Skin epidermis (tissue), 12 donors: ENCODE results near the gene SREK1.

Experiments
- H3K27ac ChIP-seq, 21 experiments: fragments of 200-600 bp; sonication (generic) in 11 of 21; one replicate each; pipeline ENCODE4 v1.5.0; 2020; ENCODE audit warnings: mild to moderate bottlenecking in 3 of 21, inconsistent platforms in 2 of 21, moderate library complexity in 2 of 21
- H3K4me3 ChIP-seq, 7 experiments: fragments of 200-600 bp; sonication (generic) in 2 of 7; one replicate each; pipeline ENCODE4 v1.5.0; 2020; ENCODE audit warnings: inconsistent platforms in 2 of 7, mild to moderate bottlenecking in 2 of 7, moderate library complexity in 1 of 7

Gene SREK1

DNA sequence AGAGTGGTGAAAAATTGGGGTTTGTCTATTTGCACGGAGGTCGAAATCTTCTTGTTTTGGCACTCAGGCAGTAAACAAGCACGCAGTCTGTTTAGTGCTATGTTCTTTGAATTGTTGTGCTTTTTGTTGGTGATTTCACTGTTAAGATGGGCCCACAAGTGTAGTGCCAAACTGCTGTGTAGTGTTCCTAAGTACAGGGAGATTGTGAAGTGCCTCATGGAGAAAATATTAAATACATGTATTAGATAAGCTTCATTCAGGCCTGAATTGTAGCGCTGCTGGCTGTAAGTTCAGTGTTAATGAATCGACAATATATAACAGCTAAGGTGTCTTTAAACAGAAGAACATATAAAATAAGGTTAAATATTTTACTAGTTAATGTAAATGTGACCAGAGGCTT is 17.3 kb downstream of the SREK1 start:
- no peak overlapping the region for H3K4me3 ChIP-seq
- H3K27ac ChIP-seq: no peak overlapping the region

DNA sequence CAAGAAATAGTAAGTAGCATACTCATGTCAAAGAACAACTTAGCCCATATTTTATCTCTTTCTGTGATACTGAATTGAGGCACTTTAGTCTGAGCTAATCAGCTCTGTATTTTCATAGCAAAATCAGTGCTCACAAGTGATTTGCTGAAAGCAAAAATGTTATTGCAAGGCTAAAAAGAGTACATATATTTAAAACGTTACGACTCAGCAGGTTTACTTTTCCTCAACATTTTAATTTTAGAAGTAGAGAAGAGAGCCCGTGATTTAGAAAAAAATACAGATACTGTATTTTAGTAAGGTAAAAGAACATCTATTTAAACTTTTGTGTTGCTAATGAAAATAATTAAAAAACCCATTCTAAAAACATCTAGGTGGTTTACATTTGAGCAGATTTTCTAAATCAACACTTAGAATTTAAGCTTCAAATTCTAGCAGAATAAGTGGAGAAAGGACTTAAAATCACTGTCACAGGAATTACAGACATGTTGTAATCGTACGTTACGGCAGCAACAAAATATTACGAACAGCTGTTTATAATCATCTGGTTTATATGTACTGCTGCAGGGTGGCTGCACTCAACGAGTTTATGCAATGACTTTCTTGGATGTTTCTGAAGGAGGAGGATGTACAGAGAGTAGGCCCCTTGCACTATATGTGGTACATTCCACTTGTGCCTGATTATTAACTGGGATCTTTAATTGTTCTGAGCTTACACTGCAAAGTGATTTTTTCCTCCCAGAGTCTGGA is 20.1 kb downstream of the SREK1 start:
- no peak overlapping the region for H3K4me3 ChIP-seq
- no peak overlapping the region for H3K27ac ChIP-seq

DNA sequence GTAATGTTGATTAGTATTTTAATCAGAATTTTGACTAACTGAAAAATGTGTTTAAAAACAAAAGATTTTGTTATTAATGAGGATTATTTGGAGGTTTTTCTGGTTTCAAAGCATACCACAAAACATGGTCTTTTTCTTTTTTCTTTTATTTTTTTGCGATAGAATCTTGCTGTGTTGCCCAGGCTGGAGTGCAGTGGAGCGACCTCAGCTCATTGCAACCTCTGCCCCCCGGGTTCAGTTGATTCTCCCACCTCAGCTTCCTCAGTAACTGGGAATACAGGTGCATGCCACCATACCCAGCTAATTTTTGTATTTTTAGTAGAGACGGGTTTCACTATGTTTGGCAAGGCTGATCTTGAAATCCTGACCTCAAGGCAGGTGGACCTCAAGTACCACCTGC is 24.1 kb downstream of the SREK1 start:
- H3K4me3 ChIP-seq: no peak overlapping the region
- no peak overlapping the region for H3K27ac ChIP-seq

DNA sequence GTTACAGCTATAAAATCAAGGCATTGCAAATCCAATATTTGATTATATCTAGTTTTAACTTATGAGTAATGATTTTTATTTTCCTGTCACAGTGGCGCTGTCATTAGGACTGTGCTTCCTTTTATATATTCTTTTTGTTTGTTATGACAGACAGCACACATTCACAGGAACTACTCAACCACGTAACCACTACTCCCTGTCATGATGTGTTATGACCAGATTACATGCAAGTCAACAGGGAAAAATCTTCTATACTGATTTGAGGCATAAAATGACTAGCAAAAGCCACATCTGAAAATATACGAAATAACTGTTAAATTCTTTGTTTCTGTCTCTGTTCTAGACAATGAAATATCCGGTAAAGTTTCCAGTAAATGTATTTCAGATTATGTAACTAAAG is 25.4 kb downstream of the SREK1 start:
- no peak overlapping the region for H3K27ac ChIP-seq
- no peak overlapping the region for H3K4me3 ChIP-seq

DNA sequence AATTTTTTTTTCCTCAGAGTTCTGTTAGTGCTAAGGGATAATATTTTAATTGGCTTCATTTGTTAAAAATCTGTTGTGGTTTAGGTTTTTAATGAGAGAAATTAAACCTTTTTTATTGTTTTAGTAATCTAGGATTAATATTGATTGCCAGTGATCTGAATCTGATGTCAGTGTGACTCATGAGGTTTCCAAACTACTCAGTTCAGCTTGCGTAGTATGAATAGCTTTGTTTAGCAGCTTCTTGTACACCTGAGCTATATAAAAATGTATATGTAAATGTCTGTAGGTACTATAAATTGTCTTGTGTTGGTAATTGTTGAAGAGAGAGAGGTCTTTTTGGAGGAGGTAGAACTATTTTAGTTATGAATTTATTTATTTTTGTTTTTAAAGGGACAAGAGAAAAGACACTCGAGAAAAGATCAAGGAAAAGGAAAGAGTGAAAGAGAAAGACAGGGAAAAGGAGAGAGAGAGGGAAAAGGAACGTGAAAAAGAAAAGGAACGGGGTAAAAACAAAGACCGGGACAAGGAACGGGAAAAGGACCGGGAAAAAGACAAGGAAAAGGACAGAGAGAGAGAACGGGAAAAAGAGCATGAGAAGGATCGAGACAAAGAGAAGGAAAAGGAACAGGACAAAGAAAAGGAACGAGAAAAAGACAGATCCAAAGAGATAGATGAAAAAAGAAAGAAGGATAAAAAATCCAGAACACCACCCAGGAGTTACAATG is 26.3 kb downstream of the SREK1 start:
- H3K27ac ChIP-seq: no peak overlapping the region

DNA sequence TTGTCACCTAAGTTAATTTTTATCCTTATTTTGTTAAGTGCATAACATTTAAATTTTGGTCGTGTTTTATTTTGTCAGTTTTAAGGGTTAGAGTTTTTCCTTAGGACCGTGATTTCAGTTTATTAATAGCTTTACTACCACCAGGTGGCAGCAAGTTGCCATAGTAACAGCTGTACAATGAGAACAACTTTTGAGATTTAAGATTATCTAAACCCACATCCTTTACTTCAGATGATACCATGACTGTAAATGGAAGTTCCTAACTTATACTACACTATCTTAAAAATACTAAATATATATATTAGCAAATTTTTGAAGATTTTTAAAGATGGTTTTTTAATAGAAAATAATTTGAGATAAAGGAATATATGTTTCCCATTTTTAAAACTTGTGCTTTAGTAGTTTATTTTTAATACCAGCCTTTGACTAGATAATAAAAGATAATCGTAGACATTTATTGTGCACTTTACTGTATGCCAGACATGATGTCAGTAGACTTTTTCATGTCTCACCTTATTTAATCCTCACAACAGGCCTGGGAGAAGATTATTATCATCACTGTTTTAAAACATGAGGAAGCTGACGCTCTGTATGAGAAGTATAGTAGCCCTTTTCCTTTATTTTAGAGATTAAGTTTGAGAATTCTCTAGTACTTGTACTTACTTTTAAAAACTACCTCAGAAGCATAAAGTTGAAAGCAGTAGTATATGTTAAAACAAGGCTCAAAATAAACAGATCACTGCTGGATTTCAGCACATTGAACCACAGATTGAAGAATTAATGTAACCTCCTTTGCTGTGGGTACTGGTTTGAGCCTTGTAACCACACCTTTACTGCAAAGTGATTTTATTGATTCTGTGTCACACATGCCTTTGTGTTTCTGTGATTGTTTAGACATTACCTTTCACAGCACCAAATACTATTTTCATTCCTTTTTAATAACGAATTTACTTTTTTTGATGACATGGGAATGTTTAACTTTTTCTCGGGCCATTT is 27.5 kb downstream of the SREK1 start:
- Histone ChIP-seq H3K4me3 (no peak overlapping the region), H3K27ac (peak overlapping the region in 1 of 21 experiments; percentile 12)

More for the DNA sequence above, 26.3 kb downstream of the SREK1 start:
- H3K4me3 ChIP-seq: no peak overlapping the region

DNA sequence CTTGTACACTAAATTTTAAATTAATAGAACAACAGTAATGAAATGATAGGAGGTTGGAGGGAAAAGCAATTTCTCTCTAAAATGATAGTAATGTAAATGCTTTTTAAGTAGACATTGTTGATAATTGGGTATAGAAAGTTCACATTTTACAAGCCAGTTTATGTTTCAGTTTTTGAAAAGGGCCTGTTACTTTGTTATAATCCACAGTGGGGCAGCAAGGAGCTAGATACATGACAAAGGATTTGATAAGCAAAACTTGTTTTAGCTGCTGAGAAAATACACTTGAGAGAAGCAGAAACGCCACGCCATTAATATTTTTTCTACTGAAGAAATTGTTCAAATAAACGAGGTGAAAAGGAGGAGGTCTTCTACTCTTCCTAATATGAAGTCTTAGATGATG is 30.2 kb downstream of the SREK1 start:
- H3K27ac ChIP-seq: no peak overlapping the region
- no peak overlapping the region for H3K4me3 ChIP-seq

DNA sequence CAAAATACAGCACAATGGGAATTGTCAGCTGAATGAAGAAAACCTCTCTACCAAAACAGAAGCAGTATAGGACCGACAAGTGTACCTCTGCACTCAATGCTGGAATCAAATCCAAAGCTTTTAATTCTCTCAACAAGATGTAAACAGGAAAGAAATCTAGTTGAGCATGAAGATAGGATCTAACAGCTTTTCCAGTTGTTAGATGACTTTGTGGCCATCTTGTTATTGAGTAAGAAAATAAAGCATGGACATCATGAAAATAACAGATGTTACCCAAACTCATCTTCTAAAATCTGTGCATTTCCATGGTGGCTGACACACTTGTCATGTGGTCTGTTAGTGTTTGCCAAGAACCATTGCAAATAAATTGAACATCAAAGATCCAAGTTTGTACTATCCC is 34.7 kb downstream of the SREK1 start:
- Histone ChIP-seq H3K4me3 (no peak overlapping the region), H3K27ac (no peak overlapping the region)

DNA sequence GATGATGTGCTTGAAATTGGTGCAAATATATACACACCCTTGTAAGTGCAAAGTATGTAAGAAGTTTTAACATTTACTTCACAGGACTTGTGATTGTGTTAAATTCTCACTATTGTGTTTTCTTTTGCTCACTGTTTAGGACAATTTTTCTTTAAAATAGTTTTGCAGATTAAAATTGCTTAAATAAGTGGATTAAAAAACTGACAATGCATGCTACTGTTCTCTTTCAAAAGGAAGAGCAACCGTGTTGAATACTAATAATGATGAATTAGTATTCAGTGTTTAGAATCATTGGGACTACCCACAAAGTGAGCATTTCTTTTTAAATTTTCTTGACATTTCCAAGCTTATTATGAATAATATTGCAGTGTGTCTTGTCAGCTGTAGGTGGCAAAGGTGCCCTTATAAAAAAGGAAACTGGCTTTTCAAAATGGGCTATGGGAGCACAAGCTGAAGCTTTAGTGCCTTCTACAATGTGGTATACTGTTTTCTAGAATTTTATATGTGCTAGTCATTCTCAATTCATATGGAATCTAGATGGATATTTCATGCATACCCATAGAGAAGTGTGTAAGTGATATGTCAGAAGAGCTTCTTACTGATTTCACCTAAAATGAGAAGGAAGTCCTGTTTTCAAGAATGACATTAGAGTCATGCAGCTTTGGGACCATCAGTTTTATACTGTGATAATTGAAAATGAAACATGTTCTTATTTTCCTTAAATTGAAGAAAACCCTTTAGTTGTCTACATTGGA is 35.4 kb downstream of the SREK1 start:
- H3K4me3 ChIP-seq: no peak overlapping the region
- no peak overlapping the region for H3K27ac ChIP-seq

DNA sequence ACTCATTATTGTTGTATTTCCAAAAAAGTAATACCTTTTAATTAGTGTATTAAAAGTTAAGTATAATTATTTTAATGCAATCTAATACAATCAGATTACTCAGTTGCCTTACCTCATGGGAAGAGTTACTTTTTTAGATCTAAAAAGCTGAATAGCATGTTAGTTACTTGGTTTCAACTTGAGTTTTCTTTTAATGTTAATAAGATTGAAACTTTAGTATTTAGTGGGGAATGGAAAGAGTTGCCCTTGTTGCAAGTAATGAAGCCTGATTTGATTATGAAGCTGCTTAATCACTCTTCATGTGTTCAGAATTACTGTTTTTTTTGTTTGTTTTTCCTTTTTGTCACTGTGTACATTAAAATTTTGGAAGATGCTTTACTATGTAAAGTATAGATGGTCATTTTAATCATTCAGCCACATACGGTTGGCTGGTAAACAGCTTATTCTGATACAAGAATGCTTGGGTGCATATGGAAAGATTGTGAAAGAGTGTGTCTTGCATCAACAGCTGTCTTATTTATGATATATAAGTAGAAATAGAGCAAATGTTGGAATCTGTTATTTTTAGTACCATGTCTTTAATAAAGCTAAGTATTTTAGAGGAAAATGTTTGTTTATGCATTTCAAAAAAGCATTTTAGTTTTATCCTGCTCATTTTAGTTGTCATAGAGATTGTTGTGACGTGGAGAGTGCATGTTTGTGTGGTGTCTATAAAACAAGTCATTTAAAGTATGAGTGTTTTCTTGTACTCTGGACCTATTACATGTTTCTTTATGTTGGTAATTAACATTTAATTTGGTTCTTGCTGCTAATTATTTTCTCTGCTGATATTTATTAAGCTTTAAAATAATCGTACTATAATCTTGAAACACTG is 36.4 kb downstream of the SREK1 start:
- Histone ChIP-seq H3K27ac (no peak overlapping the region), H3K4me3 (no peak overlapping the region)

DNA sequence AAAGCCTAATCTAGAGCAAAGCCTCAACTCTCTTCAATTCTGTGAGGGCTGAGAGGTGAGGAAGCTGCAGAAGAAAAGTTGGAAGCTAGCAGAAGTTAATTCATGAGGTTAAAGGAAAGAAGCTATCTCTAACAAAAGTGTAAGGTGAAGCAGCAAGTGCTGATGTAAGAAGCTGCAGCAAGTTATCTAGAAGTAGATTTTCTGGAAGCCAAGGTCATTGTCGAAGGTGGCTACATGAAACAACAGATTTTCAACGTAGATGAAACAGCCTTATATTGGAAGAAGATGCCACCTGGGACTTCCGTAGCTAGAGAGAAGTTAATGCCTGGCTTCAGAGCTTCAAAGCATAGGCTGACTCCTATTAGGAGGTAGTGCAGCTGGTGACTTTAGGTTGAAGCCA is 42.0 kb downstream of the SREK1 start:
- H3K27ac ChIP-seq: no peak overlapping the region
- no peak overlapping the region for H3K4me3 ChIP-seq

DNA sequence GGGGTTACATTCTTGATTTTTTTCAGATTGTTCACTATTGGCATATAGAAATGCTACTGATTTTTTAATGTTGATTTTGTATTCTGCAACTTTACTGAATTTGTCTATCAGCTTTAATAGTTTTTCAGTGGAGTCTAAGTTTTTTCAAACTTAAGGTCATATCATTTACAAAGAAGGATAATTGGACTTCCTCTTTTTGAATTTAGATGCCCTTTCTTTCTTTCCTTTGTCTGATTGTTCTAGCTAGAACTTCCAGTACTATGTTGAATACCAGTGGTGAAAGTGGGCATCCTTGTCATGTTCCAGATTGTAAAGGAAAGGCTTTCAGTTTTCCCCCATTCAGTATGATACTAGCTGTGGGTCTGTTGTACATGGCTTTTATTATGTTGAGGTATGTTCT is 49.3 kb downstream of the SREK1 start:
- no peak overlapping the region for H3K4me3 ChIP-seq
- no peak overlapping the region for H3K27ac ChIP-seq

DNA sequence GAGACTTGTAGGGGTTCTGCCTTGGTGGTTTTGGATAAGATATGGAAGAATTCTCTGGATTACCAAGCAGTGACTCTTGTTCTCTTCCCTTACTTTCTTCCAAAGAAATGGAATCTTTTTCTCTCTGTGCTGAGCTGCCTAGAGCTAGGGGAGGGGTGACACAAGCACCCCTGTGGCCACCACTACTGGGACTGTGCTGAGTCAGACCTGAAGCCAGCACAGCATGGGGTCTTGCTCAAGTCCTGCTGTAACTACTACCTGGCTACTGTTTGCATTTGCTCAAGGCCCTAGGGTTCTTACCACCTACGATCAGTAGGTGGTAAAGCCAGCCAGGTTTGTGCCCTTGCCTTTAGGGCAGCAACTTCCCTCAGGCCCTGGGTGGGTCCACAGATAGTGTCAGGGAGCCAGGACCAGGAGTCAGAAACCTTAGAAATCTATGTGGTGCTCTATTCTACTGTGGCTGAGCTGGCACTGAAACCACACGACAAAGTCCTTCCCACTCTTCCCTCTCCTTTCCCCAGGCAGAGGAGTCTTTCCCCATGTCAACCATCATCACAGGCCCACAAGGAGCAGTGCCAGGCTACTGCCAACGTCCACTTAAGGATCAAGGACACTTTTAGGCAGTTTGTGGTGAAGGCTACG is 53.8 kb downstream of the SREK1 start:
- H3K4me3 ChIP-seq: no peak overlapping the region
- H3K27ac ChIP-seq: no peak overlapping the region

DNA sequence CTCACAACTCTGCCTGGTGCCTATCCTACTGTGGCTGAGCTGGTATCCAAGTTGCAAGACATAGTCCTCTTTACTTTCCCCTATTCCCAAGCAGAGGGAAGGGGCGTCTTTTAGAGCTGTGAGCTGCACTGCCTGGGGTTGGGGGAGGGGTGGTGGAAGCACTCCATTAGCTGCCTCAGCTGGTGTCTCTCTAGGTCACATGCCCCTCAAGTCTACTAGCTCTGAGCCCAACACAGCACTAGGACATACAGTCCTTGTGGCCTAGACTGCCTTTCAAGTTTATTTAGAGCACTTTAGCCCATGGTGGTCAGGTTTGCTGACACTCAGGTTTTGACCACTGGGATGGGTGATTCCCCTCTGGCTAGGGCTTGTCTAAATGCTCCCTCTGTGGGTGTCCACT is 54.7 kb downstream of the SREK1 start:
- no peak overlapping the region for H3K27ac ChIP-seq
- no peak overlapping the region for H3K4me3 ChIP-seq

DNA sequence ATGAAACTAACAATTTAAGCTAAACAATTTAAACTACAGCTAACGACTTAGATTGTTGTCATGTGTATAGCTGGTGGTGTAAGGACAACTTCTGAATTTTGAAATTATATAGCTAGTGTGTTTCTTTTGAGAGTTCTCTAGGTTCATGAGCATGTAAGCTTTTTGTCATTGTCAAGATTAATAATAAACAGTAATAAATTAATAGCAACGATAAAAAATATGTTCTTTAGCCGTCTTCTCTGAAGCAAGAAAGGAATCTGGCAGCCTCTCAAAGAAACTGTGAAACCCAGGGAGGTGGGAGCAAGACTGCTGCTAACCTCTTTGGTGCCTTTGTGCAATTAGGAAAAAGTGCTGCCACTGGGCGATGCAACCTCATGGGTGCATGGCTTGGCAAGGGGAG is 59.4 kb downstream of the SREK1 start:
- Histone ChIP-seq H3K4me3 (no peak overlapping the region), H3K27ac (no peak overlapping the region)

DNA sequence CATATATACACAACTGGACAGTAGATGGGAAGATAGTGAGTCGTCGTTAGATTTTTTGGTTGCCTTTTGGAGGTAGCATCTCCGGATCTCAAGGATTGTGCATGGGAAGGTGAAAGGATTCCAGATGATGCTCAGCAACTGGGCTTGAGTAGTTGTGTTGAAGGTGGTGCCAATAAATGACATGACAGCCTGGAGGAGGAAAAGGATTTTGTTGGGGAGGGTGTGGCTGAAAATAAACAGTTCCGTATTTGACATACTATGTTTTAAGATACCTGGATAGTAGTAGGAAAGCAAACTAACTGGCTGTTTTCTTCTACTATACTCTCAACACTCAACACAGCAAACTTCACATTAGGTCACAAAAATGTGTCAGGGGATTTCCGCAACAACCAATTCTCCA is 62.4 kb downstream of the SREK1 start:
- no peak overlapping the region for H3K4me3 ChIP-seq

DNA sequence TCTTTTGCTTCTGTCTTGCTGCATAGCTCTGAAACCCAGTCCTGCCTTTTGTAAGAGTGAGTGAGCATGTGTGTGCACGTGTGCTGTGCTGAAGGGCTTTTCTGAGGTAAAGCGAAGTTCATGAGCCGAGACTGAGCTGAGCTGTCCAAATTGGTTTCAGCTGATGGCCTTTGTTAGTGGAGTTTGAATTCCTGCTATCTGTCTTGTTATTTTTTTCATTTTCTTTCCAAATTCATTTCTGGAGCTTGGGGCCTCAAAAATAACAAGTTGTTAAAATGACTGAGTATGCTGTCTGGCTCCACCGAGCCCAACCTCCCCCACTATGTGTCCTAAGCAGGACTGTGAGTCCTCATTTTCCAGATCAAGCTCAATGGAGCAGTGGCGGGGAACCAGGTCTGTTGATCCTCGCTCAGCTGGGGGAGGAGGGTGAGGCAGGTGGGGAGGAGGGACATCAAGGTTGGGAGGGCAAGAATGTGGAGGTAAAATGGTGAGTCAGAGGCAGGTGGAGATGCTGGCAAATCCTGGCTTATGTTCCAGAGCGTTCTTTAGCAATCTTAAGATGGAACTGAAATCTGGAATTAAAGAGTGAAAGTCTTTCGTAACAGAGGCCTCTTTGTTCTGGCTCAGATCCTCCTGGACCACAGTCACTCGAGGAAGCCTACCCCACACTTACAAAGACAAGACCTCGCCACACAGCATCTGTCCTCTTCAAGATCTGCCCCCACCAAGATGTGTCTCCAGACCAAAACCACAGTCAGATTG is 63.9 kb downstream of the SREK1 start:
- no peak overlapping the region for H3K4me3 ChIP-seq
- H3K27ac ChIP-seq: peak overlapping the region in 2 of 21 experiments; percentile 31 to 37

More for the DNA sequence above, 62.4 kb downstream of the SREK1 start:
- H3K27ac ChIP-seq: no peak overlapping the region
